ENCODE measurements around the gene TRPM2.
"Not testable (repeated sequence)": the region's sequence is repeated elsewhere in the genome, so short reads cannot be mapped to it uniquely, and the experiment has no call there.

The TRPM2 gene

DNA sequence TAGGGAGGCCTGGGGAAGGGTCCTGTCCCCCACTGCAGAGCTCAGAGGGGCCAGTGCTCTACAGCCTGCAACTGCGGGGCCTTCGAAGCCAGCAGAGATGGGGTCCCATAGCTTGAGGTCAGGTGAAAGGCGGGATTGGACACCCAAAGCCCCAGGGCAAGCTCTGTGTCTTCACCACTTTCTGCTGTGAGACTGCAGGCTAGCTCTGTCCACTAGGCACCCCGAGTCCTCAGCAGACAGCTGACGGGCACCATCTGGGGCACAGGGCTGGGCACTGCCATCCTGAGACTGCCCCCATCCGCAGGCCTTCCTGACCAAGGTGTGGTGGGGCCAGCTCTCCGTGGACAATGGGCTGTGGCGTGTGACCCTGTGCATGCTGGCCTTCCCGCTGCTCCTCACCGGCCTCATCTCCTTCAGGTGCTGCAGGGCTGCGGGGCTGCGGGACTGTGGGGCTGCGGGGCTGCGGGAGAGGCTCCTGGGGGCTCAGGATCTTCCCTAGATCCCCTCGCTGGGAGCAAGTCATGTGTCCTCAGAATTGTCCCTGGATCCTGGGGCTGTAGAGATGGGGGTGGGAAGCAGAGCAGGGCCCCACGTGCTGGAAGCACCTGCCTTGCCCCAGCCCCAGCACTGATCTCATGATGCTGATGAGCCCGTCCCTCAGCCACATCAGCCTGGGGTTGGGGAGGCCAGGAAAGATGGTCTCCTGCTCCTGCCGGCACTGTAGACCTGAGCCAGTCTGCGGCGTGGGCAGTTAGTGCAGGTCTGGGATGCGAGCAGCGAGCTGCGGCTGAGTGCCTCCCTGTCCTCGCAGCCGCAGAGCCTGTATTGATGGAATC, 46.8 kb downstream of the TRPM2 start:
- no peak for TF ChIP-seq CTCF (IDR thresholded peaks at IDR 0.05; ENCODE audit: borderline replicate concordance, insufficient read depth, low read depth, low read length)
- H3K4me3 ChIP-seq (ENCODE audit: low read depth, low read length), result no peak overlapping the region

- no peak for TF ChIP-seq CTCF (IDR thresholded peaks at IDR 0.05; ENCODE audit: borderline replicate concordance, insufficient read depth, low read depth, low read length)
- no peak overlapping the region for H3K4me3 ChIP-seq (ENCODE audit: low read depth, low read length)
These were observed 47.5 kb downstream of the TRPM2 start for GRCh38 chr21:44400791-44401385.

DNA sequence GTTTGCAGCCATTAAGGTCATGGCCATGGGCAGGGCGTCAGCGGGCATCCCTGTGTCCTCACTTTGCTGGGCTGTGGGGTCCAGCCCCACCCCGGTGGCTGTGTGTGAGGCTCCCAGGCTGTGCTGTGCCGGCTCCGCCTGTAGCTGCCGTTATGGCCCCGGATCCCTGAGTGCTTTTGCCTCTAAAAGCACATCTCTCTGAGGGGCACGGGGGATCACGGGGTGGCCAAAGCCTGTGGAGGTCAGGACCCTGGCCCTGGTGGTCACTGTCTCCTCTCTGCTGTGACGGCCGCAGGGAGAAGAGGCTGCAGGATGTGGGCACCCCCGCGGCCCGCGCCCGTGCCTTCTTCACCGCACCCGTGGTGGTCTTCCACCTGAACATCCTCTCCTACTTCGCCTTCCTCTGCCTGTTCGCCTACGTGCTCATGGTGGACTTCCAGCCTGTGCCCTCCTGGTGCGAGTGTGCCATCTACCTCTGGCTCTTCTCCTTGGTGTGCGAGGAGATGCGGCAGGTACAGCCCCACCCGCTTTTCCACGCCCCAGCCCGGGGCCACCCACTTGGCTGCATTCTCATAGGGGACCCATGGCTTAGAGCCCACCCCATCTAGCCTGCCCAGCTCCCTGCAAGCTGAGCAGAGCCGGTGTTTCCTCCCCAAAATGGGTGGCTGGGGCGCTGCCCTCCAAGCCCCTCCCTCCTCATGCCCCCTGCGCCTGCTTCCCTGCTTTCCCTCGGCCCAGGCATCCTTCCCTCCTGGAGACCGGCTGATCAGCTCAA, 48.2 kb downstream of the TRPM2 start:
- TF ChIP-seq CTCF (IDR thresholded peaks at IDR 0.05; ENCODE audit: borderline replicate concordance, insufficient read depth, low read depth, low read length), result no peak
- H3K4me3 ChIP-seq (ENCODE audit: low read depth, low read length), result no peak overlapping the region

- H3K4me3 ChIP-seq (ENCODE audit: low read depth, low read length), result no peak overlapping the region
- no peak for TF ChIP-seq CTCF (IDR thresholded peaks at IDR 0.05; ENCODE audit: borderline replicate concordance, insufficient read depth, low read depth, low read length)
These were observed 49.1 kb downstream of the TRPM2 start for GRCh38 chr21:44402323-44403105.

DNA sequence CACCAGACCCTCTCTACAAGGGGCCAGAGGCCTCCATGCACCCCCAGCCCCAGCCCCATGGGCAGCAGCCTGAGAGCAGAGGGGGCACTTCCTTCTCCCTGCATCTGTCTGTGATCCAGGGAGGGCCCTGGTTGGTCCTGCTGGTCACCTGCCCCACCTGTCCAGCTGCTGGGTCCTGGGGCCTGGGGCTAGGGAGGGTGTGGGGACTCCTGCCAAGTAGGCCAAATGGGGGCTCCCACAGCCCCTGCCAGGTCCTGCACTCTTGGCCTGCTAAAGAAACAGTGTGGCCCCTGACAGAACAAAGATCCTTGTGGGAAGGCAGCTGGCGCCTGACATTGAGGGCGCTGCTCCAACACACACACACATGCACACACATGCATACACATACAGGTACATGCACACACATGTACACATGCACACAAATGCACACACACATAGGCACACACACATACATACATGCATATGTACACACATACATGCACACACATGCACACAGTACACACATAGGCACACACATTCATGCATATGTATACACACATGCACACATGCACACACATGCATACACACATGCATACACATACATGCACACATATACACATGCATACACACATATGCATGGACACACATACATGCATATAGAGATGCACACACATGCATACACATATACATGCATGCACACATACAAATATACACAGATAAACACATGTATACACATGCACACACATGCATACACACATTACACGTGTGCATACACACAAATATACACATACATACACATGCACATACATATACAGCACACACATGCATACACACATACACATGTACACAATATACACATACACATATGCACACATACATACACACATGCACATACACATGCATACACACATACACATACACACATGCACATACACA, 49.9 kb downstream of the TRPM2 start:
- no peak for TF ChIP-seq CTCF (IDR thresholded peaks at IDR 0.05; ENCODE audit: borderline replicate concordance, insufficient read depth, low read depth, low read length)
- no peak overlapping the region for H3K4me3 ChIP-seq (ENCODE audit: low read depth, low read length)

DNA sequence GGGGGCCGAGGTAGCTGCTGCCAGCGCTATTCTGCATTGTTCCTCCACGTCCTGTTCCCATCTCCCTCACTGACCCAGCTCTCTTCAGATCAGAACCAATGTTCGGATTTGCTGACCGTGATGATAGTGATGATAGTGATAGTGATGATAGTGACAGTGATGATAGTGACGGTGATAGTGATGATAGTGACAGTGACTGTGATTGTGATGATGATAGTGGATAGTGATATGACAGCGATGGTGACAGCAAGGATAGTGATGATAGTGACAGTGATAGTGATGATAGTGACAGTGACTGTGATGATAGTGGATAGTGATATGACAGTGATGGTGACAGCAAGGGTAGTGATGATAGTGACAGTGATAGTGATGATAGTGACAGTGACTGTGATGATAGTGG, 51.1 kb downstream of the TRPM2 start:
- not testable (repeated sequence) for H3K4me3 ChIP-seq (ENCODE audit: low read depth, low read length)

All from GM12875 (cell line).